Ovary (tissue), 3 donors: ENCODE measurements around the gene SPRR1A.

Source experiments
- CTCF ChIP-seq, 3 donors: fragments of 450-650 bp in 2 of 3; fragments of 200-600 bp in 1 of 3; IDR thresholded peaks; one replicate each; pipeline versions ENCODE4 v1.5.1 to v1.8.0; 2016 to 2022; ENCODE audit warnings: antibody characterized with exemption in 3 of 3, mild to moderate bottlenecking in 1 of 3
- POLR2A ChIP-seq: fragments of 450-650 bp; IDR thresholded peaks from one replicate; pipeline ENCODE4 v1.6.1; 2017; ENCODE audit warnings: antibody characterized with exemption, mild to moderate bottlenecking, moderate library complexity
- donor health status: DM: no; HTN: no; CAD: no.

DNA sequence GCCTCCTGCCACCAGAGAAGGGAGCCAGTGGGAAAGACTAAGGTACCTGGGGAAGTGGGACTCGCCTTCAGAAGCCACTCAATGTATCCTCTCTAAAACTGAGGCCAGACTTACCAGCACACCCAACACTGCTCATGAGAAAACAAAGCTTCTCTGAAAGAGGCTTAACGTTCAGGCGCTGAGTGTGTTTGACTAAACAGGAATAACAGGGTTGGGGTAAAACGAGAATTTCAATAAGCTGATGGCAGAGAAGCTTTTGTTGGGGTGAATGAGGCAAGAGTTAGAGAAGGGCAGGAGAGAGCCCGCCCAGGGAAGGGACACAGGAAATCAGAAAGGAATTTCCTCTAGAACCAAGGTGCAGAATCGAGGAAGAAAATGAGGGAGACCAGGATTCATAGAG is 15.9 kb downstream of the SPRR1A start:
- no peak for TF ChIP-seq CTCF (IDR thresholded peaks at IDR 0.05)
- TF ChIP-seq POLR2A: no peak
